NCI-H345 treated with DMSO at 0.1 percent for 48 hours (cell line): ENCODE measurements around the gene USP6.
"Not testable (repeated sequence)": the region's sequence is repeated elsewhere in the genome, so short reads cannot be mapped to it uniquely, and the experiment has no call there.

Experiments
- DNase-seq: peaks from one replicate; lab custom pipeline; 2025; ENCODE audit not compliant: unreplicated experiment; lab: John Stamatoyannopoulos, UW

USP6 gene

DNA sequence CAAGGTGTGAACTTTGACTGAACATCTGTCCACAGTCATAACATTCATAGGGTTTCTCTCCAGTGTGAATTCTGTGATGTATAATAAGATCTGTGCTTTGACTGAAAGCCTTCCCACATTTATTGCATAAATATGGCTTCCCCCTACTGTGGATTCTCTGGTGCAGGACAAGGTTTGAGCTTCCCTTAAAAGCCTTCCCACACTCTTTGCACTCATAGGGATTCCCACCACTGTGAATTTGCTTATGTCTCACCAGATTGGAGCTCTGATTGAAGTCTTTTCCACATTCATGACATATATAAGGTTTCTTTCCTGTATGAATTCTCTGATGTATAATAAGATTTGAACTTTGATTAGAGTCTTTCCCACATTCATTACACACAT, 67.6 kb downstream of the USP6 start:
- DNase-seq, result no peak

DNA sequence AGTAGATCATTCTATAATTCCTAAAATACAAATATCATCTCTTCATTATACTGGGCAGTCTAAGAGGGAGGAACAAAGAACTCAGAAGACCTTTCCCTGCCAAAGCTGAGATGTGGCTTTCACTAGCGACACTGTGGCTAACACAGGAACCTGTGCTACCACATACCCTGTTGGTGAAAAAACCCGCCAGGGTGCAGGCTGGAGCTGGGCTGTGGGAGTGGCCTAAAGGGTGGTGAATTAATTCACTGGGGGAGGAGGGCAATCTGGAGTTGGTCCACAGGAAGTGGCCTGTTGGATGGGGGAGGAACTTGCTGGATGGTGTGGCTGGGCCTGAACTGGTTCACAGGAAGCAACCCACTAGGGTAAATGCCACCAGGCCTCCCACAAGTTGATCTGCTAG, 68.5 kb downstream of the USP6 start:
- no peak for DNase-seq

DNA sequence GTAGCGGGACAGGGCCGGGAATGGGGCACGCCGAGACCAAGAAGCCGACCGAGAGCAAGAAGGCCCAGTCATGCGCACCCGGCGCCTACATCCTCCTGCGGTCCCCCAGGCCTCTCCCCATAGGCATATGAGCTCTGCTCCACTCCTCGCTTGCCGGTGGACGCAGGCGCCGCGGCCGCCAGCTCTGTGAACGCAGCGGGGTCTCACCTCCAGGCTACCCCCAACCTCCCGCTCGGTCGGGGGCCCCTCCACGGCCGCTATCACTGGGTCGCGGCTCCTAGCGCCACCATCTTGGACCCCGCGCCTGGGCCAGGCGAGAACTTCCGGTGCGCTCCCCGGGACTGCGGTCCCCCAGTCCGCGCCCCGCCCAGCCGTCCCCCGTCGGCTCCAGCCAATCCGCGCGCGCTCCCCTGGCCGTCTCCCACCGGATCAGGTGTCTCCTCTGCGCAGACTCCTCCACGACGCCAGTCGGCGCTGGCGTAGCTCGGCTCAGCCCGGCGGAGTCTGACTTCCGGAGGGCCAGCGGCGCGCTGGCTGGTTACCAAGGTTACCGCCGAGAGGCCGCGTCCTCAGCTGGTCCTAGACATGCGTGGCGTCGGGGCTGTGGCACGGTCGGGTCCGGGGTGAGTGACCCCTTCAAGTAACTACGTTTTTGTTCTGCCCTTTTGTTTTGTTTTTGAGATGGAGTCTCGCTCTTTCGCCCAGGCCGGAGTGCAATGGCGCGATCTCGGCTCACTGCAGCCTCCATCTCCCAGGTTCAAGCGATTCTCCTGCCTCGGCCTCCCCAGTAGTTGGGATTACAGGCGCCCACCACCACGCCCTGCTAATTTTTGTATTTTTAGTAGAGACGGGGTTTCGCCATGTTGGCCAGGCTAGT, 75.9 kb downstream of the USP6 start, which contains the start of gene ZNF594:
Gene ZNF594 (minus strand): TSS at position 328 of the 877 bp plus-strand sequence. CDS start 7,612 bp downstream, outside the sequence.
- peak; percentile 90 for DNase-seq

DNA sequence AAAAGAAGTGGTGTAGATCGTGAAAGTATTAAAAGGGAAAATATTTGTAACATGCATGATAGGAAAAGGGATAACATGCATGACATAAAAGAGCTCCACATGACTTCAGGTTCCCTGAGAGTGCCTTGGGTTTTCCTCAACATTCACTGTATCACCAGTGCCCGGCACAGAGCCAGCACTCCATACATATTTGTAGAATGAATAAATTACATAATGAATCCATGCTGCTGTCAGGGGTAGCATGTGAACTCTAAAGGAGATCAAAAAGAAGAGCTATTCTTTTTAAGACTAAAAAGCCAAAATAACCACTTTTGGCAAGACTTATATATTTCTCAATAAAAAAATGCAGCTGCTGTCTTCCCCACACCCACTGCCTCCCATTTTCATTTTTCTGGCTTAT, 78.5 kb downstream of the USP6 start:
- DNase-seq, result no peak

DNA sequence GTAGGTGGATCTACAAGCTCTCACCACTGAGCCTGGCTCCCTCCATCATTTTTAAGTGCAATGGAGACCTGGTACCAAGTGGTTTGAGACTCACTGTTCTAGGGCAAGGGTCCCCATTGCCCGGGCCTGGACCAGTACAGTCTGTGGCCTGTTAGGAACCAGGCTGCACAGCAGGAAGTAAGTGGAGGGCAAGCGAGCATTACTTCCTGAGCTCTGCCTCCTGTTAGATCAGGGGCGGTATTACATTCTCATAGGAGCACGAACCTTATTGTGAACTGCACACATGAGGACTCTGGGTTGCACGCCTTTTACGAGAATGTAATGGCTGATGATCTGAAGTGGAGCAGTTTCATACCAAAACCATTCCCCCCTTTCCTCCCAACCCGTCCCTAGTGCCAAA, 82.6 kb downstream of the USP6 start:
- no peak for DNase-seq

DNA sequence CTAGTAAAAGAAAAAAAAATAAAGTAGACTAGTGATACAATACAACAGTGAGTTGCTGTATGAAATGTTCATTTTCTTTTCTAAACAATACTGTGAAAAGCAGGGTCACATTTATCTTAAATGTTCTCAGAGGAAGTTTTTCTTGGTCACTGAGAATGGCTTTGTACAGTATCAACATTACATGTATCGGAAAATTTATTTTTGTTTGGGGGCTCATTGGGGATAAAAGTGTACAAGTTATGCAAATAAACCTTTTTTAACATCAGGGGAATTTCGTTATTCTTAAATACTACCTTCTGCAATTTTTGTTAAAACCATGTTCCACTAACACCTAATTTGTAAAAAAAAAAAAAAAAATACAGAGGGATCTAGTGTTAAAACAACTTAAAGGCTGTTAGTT, 84.5 kb downstream of the USP6 start:
- DNase-seq, result no peak

DNA sequence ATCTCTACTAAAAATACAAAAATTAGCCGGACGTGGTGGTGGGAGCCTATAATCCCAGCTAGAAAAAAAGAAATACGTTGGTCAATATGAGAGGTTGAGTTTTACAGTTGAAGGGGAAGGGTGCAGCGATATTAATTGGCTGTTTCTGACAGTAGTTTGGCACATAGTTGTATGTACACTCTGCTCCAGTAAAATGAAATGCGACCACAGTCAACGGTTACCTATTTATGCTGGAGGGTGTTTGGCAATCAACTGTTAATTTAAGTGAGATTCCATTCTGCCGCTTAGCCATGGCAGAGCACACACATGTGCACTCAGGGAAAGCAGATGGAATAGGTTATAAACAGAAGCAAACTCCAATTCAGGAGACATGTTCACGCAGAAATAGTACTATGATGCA, 85.2 kb downstream of the USP6 start:
- DNase-seq, result no peak

DNA sequence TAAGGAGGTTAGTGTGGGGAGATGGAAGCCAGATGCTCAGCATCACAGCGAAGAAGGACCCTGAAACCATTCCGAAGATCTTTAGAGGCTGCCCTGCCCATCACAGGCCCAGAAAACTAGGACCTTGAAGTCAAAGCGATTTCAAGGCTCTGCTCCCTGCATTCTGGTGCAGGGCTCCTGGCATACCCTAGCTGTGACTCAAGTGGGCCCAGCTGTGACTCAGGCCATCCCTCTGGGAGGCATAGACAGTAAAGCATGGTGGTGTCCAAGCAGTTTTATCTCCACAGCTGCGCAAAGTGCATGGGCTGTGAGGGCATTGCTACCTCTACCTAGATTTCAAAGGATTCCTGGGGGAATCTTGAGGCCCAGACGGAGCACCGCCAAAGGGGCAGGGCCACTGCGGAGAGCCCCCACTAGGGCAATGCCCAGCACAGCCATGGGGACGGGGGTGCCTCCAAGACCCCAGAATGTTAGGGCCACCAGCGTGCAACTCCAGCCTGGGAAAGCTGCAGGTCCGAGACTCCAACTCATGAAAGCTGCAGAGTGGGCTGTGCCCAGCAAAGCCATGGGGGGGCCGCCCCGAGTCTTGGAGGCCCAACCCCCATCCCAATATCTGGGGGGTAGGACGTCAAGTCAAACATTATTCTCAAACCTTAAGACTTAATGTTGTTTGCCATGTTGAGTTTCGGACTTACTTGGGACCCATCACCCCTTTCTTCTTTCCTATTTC, 87.5 kb downstream of the USP6 start:
- DNase-seq, result no peak

DNA sequence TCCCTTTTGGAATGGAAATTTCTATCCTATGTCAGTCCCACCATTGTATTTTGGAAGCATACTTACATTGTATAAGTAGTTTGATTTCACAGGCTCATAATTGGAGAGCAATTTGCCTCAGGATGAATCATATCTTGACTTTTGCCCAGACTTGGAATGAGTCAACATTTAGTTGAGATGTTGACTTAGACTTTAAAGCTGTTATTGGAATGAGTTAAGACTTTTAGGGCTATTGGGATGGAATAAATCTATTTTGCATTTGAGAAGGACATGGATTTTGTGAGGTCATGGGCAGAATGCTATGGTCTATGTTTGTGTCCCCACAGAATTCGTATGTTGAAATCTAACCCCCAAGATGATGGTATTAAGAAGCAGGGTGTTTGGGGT, 88.1 kb downstream of the USP6 start:
- DNase-seq, result no peak

DNA sequence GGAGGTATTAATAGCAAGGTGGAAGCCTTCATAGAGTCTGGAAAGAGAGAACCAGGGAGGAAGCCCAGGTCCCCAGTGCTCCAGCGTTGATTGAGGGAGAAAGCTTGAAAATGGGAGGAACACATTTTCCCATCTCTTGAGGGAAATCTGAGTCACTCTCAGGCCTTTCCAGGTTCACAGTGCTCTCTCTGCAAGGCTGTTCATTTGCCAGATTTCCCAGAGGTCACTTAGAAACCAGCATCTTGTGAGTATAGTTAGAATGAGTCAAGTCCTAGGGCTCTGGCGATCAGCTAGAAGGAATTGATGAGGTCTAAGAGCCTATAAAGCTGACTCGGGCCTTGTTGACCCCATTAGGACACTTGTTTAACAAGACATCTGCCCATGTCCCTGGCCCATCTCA, 93.6 kb downstream of the USP6 start:
- no peak for DNase-seq

DNA sequence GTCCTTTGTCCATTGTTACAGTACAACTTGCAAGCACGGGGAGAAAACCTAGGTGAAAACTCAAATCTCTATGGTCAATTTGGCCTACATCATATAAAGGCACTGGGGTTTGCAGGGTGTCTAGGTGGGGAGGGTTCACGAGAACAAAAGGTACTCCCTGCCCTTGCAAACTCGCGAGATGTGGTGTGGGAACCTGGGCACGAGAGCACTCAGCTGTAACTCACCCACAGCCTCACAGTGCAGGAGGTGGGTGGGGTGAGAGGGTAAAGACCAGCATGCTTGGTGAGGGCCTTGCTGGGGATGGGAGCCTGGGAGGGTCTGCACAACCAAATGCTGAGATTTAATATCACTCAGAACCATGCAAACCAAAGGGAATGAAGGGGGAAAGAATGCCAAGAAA, 94.3 kb downstream of the USP6 start:
- no peak for DNase-seq

DNA sequence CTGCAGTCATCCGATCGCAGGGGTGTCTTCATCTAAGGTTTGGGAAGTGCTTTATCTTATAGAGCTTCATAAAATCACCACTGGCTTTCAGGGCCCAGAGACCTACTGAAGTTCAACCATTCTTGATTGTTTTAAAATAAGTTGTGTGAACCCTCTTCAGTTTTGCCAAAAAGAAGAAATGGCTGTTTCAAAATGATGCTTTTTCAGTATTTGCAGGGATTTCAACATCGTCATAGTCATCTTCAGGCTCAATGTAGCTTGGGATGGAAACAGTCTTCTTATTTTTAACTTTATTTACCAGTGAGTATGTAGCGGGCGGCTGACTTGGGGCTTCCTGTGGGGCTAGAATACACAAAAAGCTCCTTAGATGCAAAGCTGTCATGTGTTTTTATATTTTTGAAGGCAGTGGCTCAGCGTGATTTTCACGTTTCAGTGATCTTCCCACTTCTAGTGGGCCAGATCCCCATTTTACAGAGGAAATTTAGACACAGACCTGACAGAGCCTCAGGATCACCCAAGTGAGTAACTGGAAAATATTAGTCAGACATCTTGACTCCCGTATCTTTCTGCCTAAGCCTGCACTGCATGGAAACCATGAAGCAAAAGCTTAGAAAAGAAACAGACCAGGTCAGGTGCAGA, 94.9 kb downstream of the USP6 start:
- DNase-seq, result no peak

DNA sequence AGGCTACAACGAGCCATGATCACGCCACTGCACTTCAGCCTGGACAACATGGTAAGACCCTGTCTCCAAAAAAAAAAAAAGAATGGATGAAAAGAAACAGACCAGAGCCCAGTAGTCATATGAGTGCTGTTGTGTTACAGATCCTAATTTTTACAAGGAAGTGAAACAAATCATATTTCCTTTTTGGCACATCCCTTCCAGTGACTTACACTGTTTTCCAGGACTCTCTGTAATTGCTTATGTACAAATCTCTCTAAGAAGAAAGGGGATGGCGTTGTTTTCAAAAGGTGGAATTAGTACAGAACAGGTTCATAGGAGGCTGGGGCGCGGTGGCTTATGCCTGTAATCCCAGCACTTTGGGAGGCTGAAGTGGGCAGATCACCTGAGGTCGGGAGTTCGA, 95.6 kb downstream of the USP6 start:
- no peak for DNase-seq

DNA sequence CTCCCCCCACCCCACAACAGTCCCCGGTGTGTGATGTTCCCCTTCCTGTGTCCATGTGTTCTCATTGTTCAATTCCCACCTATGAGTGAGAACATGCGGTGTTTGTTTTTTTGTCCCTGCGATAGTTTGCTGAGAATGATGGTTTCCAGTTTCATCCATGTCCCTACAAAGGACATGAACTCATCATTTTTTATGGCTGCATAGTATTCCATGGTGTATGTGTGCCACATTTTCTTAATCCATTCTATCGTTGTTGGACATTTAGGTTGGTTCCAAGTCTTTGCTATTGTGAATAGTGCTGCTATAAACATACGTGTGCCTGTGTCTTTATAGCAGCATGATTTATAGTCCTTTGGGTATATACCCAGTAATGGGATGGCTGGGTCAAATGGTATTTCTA, 101.7 kb downstream of the USP6 start:
- DNase-seq, result not testable (repeated sequence)

DNA sequence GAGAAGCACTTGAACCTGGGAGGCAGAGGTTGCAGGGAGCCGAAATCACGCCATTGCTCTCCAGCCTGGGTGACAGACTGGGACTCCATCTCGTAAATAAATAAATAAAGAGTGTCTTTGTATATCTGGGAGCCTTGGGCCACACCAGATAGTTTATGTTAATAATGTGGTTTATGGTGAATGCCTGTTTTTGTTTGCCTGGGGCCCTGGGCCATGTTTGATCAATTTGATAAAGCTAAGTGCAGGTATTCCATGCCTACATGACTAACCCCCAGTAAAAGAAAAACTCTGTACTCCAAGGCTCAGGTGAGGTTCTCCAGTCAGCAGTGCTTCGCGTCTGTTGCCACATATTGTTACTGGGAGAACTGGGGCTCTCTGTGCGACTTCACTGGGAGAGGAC, 103.7 kb downstream of the USP6 start:
- DNase-seq, result no peak

DNA sequence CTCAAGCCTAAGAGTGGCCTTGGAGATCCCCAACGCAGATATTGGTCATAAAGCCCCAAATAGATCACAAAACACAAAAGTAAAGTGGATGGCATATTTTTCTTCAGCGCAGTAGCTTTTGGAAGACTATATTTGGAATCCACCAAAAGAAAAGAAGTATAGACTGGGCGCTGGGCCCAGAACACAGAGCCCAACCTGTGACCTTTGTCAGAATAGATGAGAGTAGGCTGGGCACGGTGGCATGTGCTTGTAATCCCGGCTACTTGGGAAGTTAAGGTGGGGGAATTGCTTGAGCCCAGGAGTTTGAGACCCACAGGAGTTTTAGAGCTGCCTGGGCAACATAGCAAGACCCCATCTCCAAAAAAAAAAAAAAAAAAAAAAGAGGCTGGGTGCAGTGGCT, 104.2 kb downstream of the USP6 start:
- DNase-seq, result no peak

DNA sequence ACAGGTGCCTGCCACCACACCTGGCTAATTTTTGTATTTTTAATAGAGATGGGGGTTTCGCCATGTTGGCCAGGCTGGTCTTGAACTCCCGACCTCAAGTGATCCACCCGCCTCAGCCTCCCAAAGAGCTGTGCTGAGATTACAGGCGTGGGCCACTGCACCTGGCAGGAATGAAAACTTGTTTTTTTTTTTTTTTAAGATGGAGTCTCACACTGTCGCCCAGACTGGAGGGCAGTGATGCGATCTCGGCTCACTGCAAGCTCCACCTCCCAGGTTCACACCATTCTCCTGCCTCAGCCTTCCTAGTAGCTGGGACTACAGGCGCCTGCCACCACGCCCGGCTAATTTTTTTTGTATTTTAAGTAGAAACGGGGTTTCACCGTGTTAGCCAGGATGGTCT, 106.1 kb downstream of the USP6 start:
- DNase-seq, result not testable (repeated sequence)
